ENCODE results near the gene PFKL.

- no peak for TF ChIP-seq CTCF (conservative IDR thresholded peaks at IDR 0.05)
- no peak for TF ChIP-seq EZH2 (IDR thresholded peaks at IDR 0.05; ENCODE audit: low read depth)
Observed at GRCh38 chr21:44344541-44345183, 44.8 kb downstream of the PFKL start.

Data from PC-9 (cell line).